WERI-Rb-1 (cell line): Measurements from ENCODE around the gene MACIR.
A peak's percentile ranks its signal among the peaks of the same experiment; 100 is the strongest.

ENCODE experiments used
- DNase-seq: peaks from one replicate; pipeline ENCODE4 v3.0.0-alpha.2; 2020
- H3K27ac ChIP-seq: fragments of 250-450 bp; sonication (Bioruptor Pico); 2 replicates; pipeline ENCODE4 v1.5.1; 2020; ENCODE audit warnings: mild to moderate bottlenecking, moderate library complexity
- H3K27me3 ChIP-seq: fragments of 250-450 bp; sonication (Bioruptor Pico); 2 replicates; pipeline ENCODE4 v1.5.1; 2021; ENCODE audit warnings: mild to moderate bottlenecking, low read depth, moderate library complexity; ENCODE audit not compliant: insufficient read depth, severe bottlenecking
- H3K36me3 ChIP-seq: fragments of 250-450 bp; sonication (Bioruptor Pico); 2 replicates; pipeline ENCODE4 v1.5.1; 2020; ENCODE audit warnings: mild to moderate bottlenecking, moderate library complexity
- H3K4me3 ChIP-seq: 2 replicates; pipeline ENCODE4 v1.5.1; 2011; ENCODE audit warnings: low read depth, mild to moderate bottlenecking, control low read depth, low read length
- H3K9me3 ChIP-seq: fragments of 250-450 bp; sonication (Bioruptor Pico); 2 replicates; pipeline ENCODE4 v1.5.1; 2021; ENCODE audit warnings: mild to moderate bottlenecking, moderate library complexity; ENCODE audit not compliant: severe bottlenecking
- TF ChIP-seq, protein P1 (sequence below): IDR thresholded peaks from 2 replicates; pipeline ENCODE4 v1.5.1; 2011; ENCODE audit warnings: low read depth, mild to moderate bottlenecking, control low read depth, inconsistent platforms, low read length

The MACIR gene

DNA sequence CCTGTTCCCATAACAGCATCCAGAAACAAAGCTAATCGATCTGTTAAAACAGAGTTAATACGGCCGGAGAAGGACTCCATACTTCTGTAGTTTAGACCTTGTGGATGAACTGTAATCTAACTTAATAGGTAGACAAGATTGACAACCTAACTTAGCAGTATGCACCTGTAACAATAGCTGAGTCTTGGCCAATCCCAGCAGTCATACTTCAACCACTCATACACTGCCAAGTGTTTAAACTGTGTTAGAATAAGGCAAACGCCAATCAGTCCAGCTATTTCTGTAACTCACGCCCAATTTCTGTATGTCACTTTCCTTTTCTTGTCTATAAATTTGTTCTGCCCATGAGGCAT, 33.7 kb upstream of the MACIR start:
- TF ChIP-seq, protein P1, sequence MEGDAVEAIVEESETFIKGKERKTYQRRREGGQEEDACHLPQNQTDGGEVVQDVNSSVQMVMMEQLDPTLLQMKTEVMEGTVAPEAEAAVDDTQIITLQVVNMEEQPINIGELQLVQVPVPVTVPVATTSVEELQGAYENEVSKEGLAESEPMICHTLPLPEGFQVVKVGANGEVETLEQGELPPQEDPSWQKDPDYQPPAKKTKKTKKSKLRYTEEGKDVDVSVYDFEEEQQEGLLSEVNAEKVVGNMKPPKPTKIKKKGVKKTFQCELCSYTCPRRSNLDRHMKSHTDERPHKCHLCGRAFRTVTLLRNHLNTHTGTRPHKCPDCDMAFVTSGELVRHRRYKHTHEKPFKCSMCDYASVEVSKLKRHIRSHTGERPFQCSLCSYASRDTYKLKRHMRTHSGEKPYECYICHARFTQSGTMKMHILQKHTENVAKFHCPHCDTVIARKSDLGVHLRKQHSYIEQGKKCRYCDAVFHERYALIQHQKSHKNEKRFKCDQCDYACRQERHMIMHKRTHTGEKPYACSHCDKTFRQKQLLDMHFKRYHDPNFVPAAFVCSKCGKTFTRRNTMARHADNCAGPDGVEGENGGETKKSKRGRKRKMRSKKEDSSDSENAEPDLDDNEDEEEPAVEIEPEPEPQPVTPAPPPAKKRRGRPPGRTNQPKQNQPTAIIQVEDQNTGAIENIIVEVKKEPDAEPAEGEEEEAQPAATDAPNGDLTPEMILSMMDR = no peak
- Histone ChIP-seq H3K9me3 (no peaks in the 10 kb centered on the region), H3K36me3 (no peaks in the 10 kb centered on the region), H3K27ac (no peak overlapping the region), H3K27me3 (no peaks in the 10 kb centered on the region), H3K4me3 (no peak overlapping the region)
- no peak for DNase-seq

- no peaks in the 10 kb centered on the region for H3K9me3 ChIP-seq
- TF ChIP-seq, protein P1 = no peak
- no peaks in the 10 kb centered on the region for H3K27me3 ChIP-seq
- no peak overlapping the region for H3K4me3 ChIP-seq
- no peak overlapping the region for H3K27ac ChIP-seq
- no peak for DNase-seq
- no peaks in the 10 kb centered on the region for H3K36me3 ChIP-seq
Measured at GRCh38 chr5:103228061-103228460, 30.5 kb upstream of the MACIR start.

GRCh38 chr5:103228588-103228987, 30.0 kb upstream of the MACIR start:
- Histone ChIP-seq H3K36me3 (no peaks in the 10 kb centered on the region), H3K27me3 (no peaks in the 10 kb centered on the region), H3K27ac (no peak overlapping the region), H3K9me3 (no peaks in the 10 kb centered on the region), H3K4me3 (no peak overlapping the region)
- DNase-seq = no peak
- TF ChIP-seq, protein P1 = no peak

- no peak for DNase-seq
- Histone ChIP-seq H3K36me3 (no peaks in the 10 kb centered on the region), H3K27ac (no peak overlapping the region), H3K27me3 (no peaks in the 10 kb centered on the region), H3K9me3 (no peaks in the 10 kb centered on the region), H3K4me3 (no peak overlapping the region)
- TF ChIP-seq, protein P1 = peak; percentile 50
Measured at GRCh38 chr5:103232393-103232999, 26.1 kb upstream of the MACIR start.

DNA sequence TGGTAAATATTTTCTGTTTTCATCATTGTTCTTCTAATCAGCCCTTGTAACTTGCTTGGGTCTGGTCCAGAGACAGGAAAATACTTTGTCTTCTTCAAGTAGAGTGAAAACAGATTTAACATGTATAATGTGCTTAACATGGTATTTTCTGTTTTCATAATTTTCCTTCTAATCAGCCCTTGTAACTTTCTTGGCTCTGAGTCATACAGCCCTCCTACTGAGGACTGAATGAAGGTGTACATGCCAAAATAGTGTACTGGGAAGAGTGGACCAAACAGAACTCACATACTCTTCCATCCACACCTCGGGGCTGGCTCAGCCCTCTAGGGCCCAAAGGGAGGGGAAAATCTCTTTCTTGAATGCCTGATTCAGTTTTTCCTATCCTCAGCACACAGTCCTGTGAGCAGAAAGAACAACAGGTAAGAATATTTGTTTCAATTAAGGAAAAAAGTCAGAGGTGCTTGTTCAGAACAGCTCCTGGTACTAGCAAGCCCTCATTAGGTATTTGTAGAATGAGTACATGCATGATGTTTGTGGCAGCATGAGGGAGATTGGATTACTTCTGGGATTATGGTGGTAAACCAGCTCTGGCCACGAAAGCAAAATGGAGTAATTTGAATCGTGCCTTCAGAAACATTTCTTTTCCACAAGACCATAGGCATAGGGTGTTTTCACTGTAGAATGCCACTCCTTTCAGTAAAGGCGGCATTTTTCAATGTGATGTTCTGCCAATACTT, 24.2 kb upstream of the MACIR start:
- Histone ChIP-seq H3K27ac (no peak overlapping the region), H3K27me3 (no peaks in the 10 kb centered on the region), H3K36me3 (no peaks in the 10 kb centered on the region), H3K9me3 (no peaks in the 10 kb centered on the region), H3K4me3 (no peak overlapping the region)
- DNase-seq = no peak
- TF ChIP-seq, protein P1 = no peak
